HG03108 (cell line): Measurements from ENCODE around the gene RTL10.

Source experiments
- ATAC-seq: cut with Tn5 transposase; IDR thresholded peaks from one replicate; pipeline ENCODE4 v1.9.1; 2021; ENCODE audit warnings: moderate library complexity; ENCODE audit not compliant: unreplicated experiment

RTL10 gene

GRCh38 chr22:19854778-19855503 lies at the start of gene RTL10, which contains the start of gene GNB1L:
Gene RTL10, minus strand, starts transcription at chr22:19854874. Its CDS starts 2,613 bp downstream, at chr22:19852261.
Gene GNB1L, minus strand, starts transcription at chr22:19854874. Its CDS starts 33,519 bp downstream, at chr22:19821355.
- ATAC-seq, result peak; percentile 81

- no peak for ATAC-seq
Observed at GRCh38 chr22:19904174-19904856, 49.6 kb upstream of the RTL10 start.

- no peak for ATAC-seq
Observed at GRCh38 chr22:19903513-19903912, 48.8 kb upstream of the RTL10 start.

GRCh38 chr22:19903031-19903430 lies 48.4 kb upstream of the RTL10 start:
- ATAC-seq, result no peak

- no peak for ATAC-seq
Observed at GRCh38 chr22:19902245-19902715, 47.6 kb upstream of the RTL10 start.

- no peak for ATAC-seq
Observed at GRCh38 chr22:19901577-19902244, 47.0 kb upstream of the RTL10 start.

- no peak for ATAC-seq
Observed at GRCh38 chr22:19900707-19901436, 46.2 kb upstream of the RTL10 start.

GRCh38 chr22:19898831-19899567 lies 44.3 kb upstream of the RTL10 start:
- no peak for ATAC-seq

GRCh38 chr22:19898145-19898544 lies 43.5 kb upstream of the RTL10 start:
- no peak for ATAC-seq

- no peak for ATAC-seq
Observed at GRCh38 chr22:19897726-19898125, 43.1 kb upstream of the RTL10 start.

- no peak for ATAC-seq
Observed at GRCh38 chr22:19896665-19897355, 42.1 kb upstream of the RTL10 start.

GRCh38 chr22:19895160-19895849 lies 40.6 kb upstream of the RTL10 start:
- ATAC-seq, result no peak

GRCh38 chr22:19893363-19893762 lies 38.7 kb upstream of the RTL10 start:
- ATAC-seq, result no peak

GRCh38 chr22:19892925-19893324 lies 38.3 kb upstream of the RTL10 start:
- ATAC-seq, result no peak

- no peak for ATAC-seq
Observed at GRCh38 chr22:19892257-19892879, 37.7 kb upstream of the RTL10 start.

- ATAC-seq, result no peak
Observed at GRCh38 chr22:19891317-19892256, 36.9 kb upstream of the RTL10 start.

- ATAC-seq, result no peak
Observed at GRCh38 chr22:19890502-19891316, 36.0 kb upstream of the RTL10 start.
